ENCODE data around the gene LY6G6F.

The LY6G6F gene

GRCh38 chr6:31713991-31714684 lies 7.5 kb downstream of the LY6G6F start:
- ATAC-seq (replicated peaks; ENCODE audit: extremely low read depth, poor library complexity, severe bottlenecking) (no peak), DNase-seq (ENCODE audit: low spot score in 2 of 2) (no peak)
- Mint-ChIP-seq H3K27me3 (no peaks in the 10 kb centered on the region), H3K9me3 (no peaks in the 10 kb centered on the region), H3K4me1 (peaks cover 17% of the 10 kb centered on the region), H3K27ac (ENCODE audit: low read depth) (no peak overlapping the region), H3K36me3 (ENCODE audit: insufficient read depth) (no peaks in the 10 kb centered on the region), H3K4me3 (no peak overlapping the region)

GRCh38 chr6:31715022-31715958 lies 8.6 kb downstream of the LY6G6F start, which contains the start of gene LY6G6D:
TSS of gene LY6G6D (plus strand) at chr6:31715348. CDS start at chr6:31715356, 8 bp downstream.
- ATAC-seq (replicated peaks; ENCODE audit: extremely low read depth, poor library complexity, severe bottlenecking) (no peak), DNase-seq (ENCODE audit: low spot score in 2 of 2) (no peak)
- H3K36me3 Mint-ChIP-seq (ENCODE audit: insufficient read depth): no peaks in the 10 kb centered on the region
- H3K27me3 Mint-ChIP-seq: no peaks in the 10 kb centered on the region
- H3K9me3 Mint-ChIP-seq: no peaks in the 10 kb centered on the region
- no peak within 1 kb of the TSS for H3K4me3 Mint-ChIP-seq
- no peak within 1 kb of the TSS for H3K27ac Mint-ChIP-seq (ENCODE audit: low read depth)
- peaks cover 17% of the 10 kb centered on the region for H3K4me1 Mint-ChIP-seq

DNA sequence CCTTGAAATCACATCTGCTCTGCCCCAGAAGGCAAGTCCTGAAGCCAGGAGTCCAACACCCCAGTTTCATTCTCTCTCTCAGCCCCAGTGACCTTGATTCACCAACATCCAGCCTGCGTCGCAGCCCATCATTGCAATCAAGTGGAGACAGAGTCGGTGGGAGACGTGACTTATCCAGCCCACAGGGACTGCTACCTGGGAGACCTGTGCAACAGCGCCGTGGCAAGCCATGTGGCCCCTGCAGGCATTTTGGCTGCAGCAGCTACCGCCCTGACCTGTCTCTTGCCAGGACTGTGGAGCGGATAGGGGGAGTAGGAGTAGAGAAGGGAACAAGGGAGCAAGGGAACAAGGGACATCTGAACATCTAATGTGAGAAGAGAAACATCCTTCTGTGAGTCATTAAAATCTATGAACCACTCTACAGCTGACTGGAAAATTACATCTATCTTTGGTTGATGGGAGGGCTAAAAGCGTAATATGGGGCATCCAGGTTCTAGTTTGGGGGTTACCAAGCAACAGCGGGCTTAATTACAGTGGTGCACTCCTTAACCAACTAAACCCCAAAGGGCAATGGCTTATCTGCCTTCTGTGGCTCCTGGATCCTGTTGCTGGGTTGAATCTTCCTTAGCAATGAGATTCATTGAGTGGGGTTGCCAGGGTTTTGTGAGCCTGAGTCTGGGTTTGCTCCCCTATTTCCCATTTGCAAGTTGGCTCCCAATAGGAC lies 11.0 kb downstream of the LY6G6F start:
- Mint-ChIP-seq H3K4me3 (no peak overlapping the region), H3K4me1 (no peaks in the 10 kb centered on the region), H3K36me3 (ENCODE audit: insufficient read depth) (no peaks in the 10 kb centered on the region), H3K27ac (ENCODE audit: low read depth) (no peak overlapping the region), H3K27me3 (no peaks in the 10 kb centered on the region), H3K9me3 (no peaks in the 10 kb centered on the region)
- DNase-seq (ENCODE audit: low spot score in 2 of 2) (no peak), ATAC-seq (replicated peaks; ENCODE audit: extremely low read depth, poor library complexity, severe bottlenecking) (no peak)

GRCh38 chr6:31718265-31718664 lies 11.6 kb downstream of the LY6G6F start:
- H3K36me3 Mint-ChIP-seq (ENCODE audit: insufficient read depth): no peaks in the 10 kb centered on the region
- H3K4me1 Mint-ChIP-seq: no peaks in the 10 kb centered on the region
- H3K27me3 Mint-ChIP-seq: no peaks in the 10 kb centered on the region
- no peak overlapping the region for H3K4me3 Mint-ChIP-seq
- no peaks in the 10 kb centered on the region for H3K9me3 Mint-ChIP-seq
- no peak overlapping the region for H3K27ac Mint-ChIP-seq (ENCODE audit: low read depth)
- DNase-seq (ENCODE audit: low spot score in 2 of 2) (no peak), ATAC-seq (replicated peaks; ENCODE audit: extremely low read depth, poor library complexity, severe bottlenecking) (no peak)

DNA sequence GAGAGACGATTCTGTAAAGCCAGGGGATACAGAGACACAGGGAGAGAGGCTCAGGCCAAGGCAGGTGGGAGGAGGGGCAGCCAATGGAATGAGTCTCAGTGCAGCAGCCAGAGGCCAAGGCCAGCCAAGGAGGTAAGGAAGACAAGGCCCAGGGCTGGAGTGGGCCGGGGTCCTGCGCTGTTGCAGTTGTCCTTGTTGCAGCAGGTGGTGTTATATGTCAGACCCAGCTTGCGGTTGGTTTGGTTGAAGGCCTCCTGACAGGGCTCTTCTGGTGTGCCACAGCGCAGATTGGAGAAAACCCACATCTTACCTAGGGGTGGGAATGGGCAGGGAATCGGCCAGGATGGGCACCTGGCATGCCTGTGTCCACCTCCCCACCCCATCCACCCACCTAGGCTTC lies 12.3 kb downstream of the LY6G6F start:
- H3K27ac Mint-ChIP-seq (ENCODE audit: low read depth): no peak overlapping the region
- ATAC-seq (replicated peaks; ENCODE audit: extremely low read depth, poor library complexity, severe bottlenecking) (no peak), DNase-seq (ENCODE audit: low spot score in 2 of 2) (no peak)
- H3K9me3 Mint-ChIP-seq: no peaks in the 10 kb centered on the region
- H3K4me1 Mint-ChIP-seq: no peaks in the 10 kb centered on the region
- no peaks in the 10 kb centered on the region for H3K27me3 Mint-ChIP-seq
- H3K36me3 Mint-ChIP-seq (ENCODE audit: insufficient read depth): no peaks in the 10 kb centered on the region
- no peak overlapping the region for H3K4me3 Mint-ChIP-seq

- no peak for ATAC-seq (replicated peaks; ENCODE audit: extremely low read depth, poor library complexity, severe bottlenecking)
Measured at GRCh38 chr6:31720196-31720770, 13.6 kb downstream of the LY6G6F start.

DNA sequence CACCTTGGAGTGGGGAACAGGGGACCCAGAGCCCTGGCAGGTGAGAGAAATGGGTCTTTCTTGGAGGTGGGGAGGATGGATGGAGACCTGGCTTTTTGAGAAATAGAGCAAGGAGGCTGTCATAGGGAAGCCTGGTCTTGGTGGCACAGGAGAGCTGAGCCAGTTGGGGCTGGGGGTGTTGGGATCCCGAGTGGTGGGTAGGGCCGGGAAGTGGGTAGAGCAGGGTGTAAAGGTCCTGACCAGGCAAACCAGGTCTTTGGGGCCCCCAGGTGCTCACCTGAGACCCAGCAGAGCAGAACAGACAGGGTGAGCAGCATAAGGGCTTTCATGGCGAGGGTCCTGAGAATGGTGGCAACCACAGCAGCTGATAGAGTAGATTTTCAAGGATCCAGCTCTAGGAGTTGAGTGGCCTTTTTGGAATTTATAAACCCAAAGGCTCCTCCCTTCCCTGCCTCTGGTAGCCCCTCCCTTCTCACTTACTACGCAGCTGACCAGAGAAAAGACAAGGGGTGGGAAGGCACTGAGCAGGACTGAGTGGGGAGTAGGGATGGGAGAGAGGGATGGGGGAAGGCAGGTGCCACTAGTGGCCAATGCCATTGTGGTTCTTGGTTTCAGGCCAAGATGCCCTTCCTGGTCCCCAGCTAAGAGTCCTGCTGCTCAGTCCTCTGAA lies 14.8 kb downstream of the LY6G6F start, which contains the start of gene LY6G6C:
TSS of gene LY6G6C (minus strand) at position 396 of the 670 bp plus-strand sequence. CDS start at position 329, 67 bp downstream.
- ATAC-seq (replicated peaks; ENCODE audit: extremely low read depth, poor library complexity, severe bottlenecking) (no peak), DNase-seq (ENCODE audit: low spot score in 2 of 2) (no peak)
- Mint-ChIP-seq H3K27ac (ENCODE audit: low read depth) (peak within 1 kb of the TSS; percentile 63), H3K9me3 (no peaks in the 10 kb centered on the region), H3K4me1 (peaks cover 6% of the 10 kb centered on the region), H3K27me3 (no peaks in the 10 kb centered on the region), H3K4me3 (no peak within 1 kb of the TSS), H3K36me3 (ENCODE audit: insufficient read depth) (peaks cover 3% of the 10 kb centered on the region)

More at GRCh38 chr6:31720196-31720770, 13.6 kb downstream of the LY6G6F start:
- Mint-ChIP-seq H3K9me3 (no peaks in the 10 kb centered on the region), H3K4me3 (no peak overlapping the region), H3K36me3 (ENCODE audit: insufficient read depth) (no peaks in the 10 kb centered on the region), H3K4me1 (no peaks in the 10 kb centered on the region), H3K27me3 (no peaks in the 10 kb centered on the region), H3K27ac (ENCODE audit: low read depth) (no peak overlapping the region)
- no peak for DNase-seq (ENCODE audit: low spot score in 2 of 2)

DNA sequence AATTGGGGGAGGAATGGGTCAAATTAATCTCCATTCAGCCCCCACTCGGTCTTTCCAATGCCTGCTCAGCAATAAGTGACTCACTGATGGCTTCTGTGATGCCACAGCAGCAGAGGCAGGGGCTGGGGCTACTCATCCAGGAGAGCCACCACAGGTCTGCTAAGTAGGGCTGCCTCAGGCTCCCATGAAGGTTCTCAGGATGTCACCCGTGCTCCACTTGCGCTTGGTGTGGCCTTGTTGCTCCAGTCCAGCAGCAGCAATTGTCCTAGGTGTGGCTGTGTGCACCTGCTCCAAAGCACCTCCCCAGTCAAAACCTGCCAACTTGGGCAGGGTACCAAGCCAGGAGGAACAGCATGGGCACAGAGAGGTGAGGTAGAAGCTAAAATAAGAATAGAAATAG lies 15.5 kb downstream of the LY6G6F start:
- H3K27ac Mint-ChIP-seq (ENCODE audit: low read depth): no peak overlapping the region
- DNase-seq (ENCODE audit: low spot score in 2 of 2) (no peak), ATAC-seq (replicated peaks; ENCODE audit: extremely low read depth, poor library complexity, severe bottlenecking) (no peak)
- H3K36me3 Mint-ChIP-seq (ENCODE audit: insufficient read depth): peaks cover 5% of the 10 kb centered on the region
- peaks cover 6% of the 10 kb centered on the region for H3K4me1 Mint-ChIP-seq
- no peaks in the 10 kb centered on the region for H3K27me3 Mint-ChIP-seq
- H3K9me3 Mint-ChIP-seq: no peaks in the 10 kb centered on the region
- no peak overlapping the region for H3K4me3 Mint-ChIP-seq

- Mint-ChIP-seq H3K27me3 (no peaks in the 10 kb centered on the region), H3K36me3 (ENCODE audit: insufficient read depth) (peaks cover 6% of the 10 kb centered on the region), H3K4me3 (no peak within 1 kb of the TSS), H3K4me1 (peaks cover 6% of the 10 kb centered on the region), H3K9me3 (no peaks in the 10 kb centered on the region), H3K27ac (ENCODE audit: low read depth) (no peak within 1 kb of the TSS)
- DNase-seq (ENCODE audit: low spot score in 2 of 2) (no peak), ATAC-seq (replicated peaks; ENCODE audit: extremely low read depth, poor library complexity, severe bottlenecking) (no peak)
Measured at GRCh38 chr6:31723245-31723979, 16.7 kb downstream of the LY6G6F start, which contains the start of gene MPIG6B. TSS of gene MPIG6B (plus strand) at chr6:31723373. CDS start at chr6:31723384, 11 bp downstream.

GRCh38 chr6:31723980-31724691 lies 17.5 kb downstream of the LY6G6F start:
- Mint-ChIP-seq H3K27ac (ENCODE audit: low read depth) (no peak overlapping the region), H3K36me3 (ENCODE audit: insufficient read depth) (peaks cover 6% of the 10 kb centered on the region), H3K4me1 (peaks cover 14% of the 10 kb centered on the region), H3K27me3 (no peaks in the 10 kb centered on the region), H3K9me3 (no peaks in the 10 kb centered on the region), H3K4me3 (no peak overlapping the region)
- DNase-seq (ENCODE audit: low spot score in 2 of 2) (no peak), ATAC-seq (replicated peaks; ENCODE audit: extremely low read depth, poor library complexity, severe bottlenecking) (no peak)
